Natural killer cell (primary cell): ENCODE measurements around the gene TMC5. TPM values are rescaled to one million over a fixed set of nuclear protein-coding genes. Genes with fewer than 3 reads are reported as not detected.

Experiments
- ATAC-seq, 3 donors: fragments of 150-1000 bp in 2 of 3; fragments of 200-7000 bp in 1 of 3; cut with Tn5 transposase; 1 replicate in 1 of 3; 2 replicates in 2 of 3; pipeline ENCODE4 v1.10.0; 2021; ENCODE audit warnings: mild to moderate bottlenecking in 2 of 3, moderate library complexity in 2 of 3
- DNase-seq, 2 donors: peaks; one replicate each; pipeline versions ENCODE4 v3.0.0 to v3.0.0-alpha.2; 2013 to 2021; ENCODE audit warnings: mixed read lengths in 1 of 2
- H3K27ac ChIP-seq: one replicate; pipeline ENCODE4 v1.5.1; 2013; ENCODE audit warnings: mild to moderate bottlenecking, low read length
- H3K27me3 ChIP-seq: one replicate; pipeline ENCODE4 v1.6.1; 2013; ENCODE audit warnings: low read length; ENCODE audit not compliant: control insufficient read depth, insufficient read depth
- H3K36me3 ChIP-seq: one replicate; pipeline ENCODE4 v1.6.1; 2013; ENCODE audit warnings: low read length; ENCODE audit not compliant: control insufficient read depth, insufficient read depth
- H3K4me1 ChIP-seq: one replicate; pipeline ENCODE4 v1.6.1; 2013; ENCODE audit warnings: low read length; ENCODE audit not compliant: control insufficient read depth, insufficient read depth
- H3K4me3 ChIP-seq: one replicate; pipeline ENCODE4 v1.5.1; 2013; ENCODE audit warnings: low read length
- H3K9me3 ChIP-seq: one replicate; pipeline ENCODE4 v1.6.1; 2013; ENCODE audit warnings: low read length; ENCODE audit not compliant: control insufficient read depth, insufficient read depth
- H3K27ac Mint-ChIP-seq, 2 donors: one replicate each; pipeline ENCODE4 v1.8.0; 2022; ENCODE audit warnings: mild to moderate bottlenecking in 2 of 2, mixed read lengths in 2 of 2, moderate library complexity in 1 of 2
- H3K27me3 Mint-ChIP-seq, 2 donors: one replicate each; pipeline ENCODE4 v1.8.0; 2022; ENCODE audit warnings: low read depth in 2 of 2, mixed read lengths in 2 of 2
- H3K36me3 Mint-ChIP-seq: one replicate; pipeline ENCODE4 v1.8.0; 2022; ENCODE audit warnings: mixed read lengths
- H3K4me1 Mint-ChIP-seq, 2 donors: one replicate each; pipeline ENCODE4 v1.8.0; 2022; ENCODE audit warnings: mixed read lengths in 2 of 2
- H3K4me3 Mint-ChIP-seq: one replicate; pipeline ENCODE4 v1.8.0; 2022; ENCODE audit warnings: mild to moderate bottlenecking, moderate library complexity, mixed read lengths
- H3K9me3 Mint-ChIP-seq, 2 donors: one replicate each; pipeline ENCODE4 v1.8.0; 2022; ENCODE audit warnings: mixed read lengths in 2 of 2
- CTCF ChIP-seq: fragments of 200-600 bp; IDR thresholded peaks from one replicate; pipeline ENCODE4 v1.8.0; 2022; ENCODE audit warnings: antibody characterized with exemption
- WGBS: methylation state at CpG from one replicate; pipeline ENCODE4 v1.1.7; 2013; ENCODE audit warnings: missing lambda C conversion rate; ENCODE audit not compliant: insufficient coverage; 5-methylcytosine and 5-hydroxymethylcytosine counted together
- intact Hi-C: fragments of 100-400 bp; cut with micrococcal nuclease; formaldehyde crosslinking; loops from one replicate; pipeline ENCODE4 v1.14.2; 2022
- total RNA-seq, 4 donors: library from RNA; stranded (reverse); fragments of 120-200 nt in 1 of 4; gene quantifications; one replicate each; pipeline versions ENCODE4 v1.2.3 to v1.2.4, GENCODE V29; 2013 to 2022

TMC5 gene
- total RNA-seq, 3 donors from 2014 or later (not counting 1 experiment from before 2014, with no cell fraction given) = not detected

- H3K27me3 Mint-ChIP-seq = peaks cover 0 to 12% of the 10 kb centered on the region in 2 donors
Measured at GRCh38 chr16:19450186-19450585, 32.5 kb downstream of the TMC5 start.

GRCh38 chr16:19458722-19459379 lies 41.2 kb downstream of the TMC5 start:
- intact Hi-C loops = no loop called here
- no peaks in the 10 kb centered on the region for H3K9me3 Mint-ChIP-seq
- H3K27me3 ChIP-seq = no peaks in the 10 kb centered on the region
- H3K4me1 Mint-ChIP-seq = no peaks in the 10 kb centered on the region
- H3K36me3 ChIP-seq = no peaks in the 10 kb centered on the region
- no peak for TF ChIP-seq CTCF
- H3K4me1 ChIP-seq = no peaks in the 10 kb centered on the region
- no peak overlapping the region for H3K4me3 ChIP-seq
- H3K27ac Mint-ChIP-seq = no peak overlapping the region
- H3K27me3 Mint-ChIP-seq = peaks cover 15 to 16% of the 10 kb centered on the region in 2 donors
- WGBS = 91% methylated on average over 9 of the region's 9 CpGs
- H3K36me3 Mint-ChIP-seq = no peaks in the 10 kb centered on the region
- no peak overlapping the region for H3K4me3 Mint-ChIP-seq
- no peaks in the 10 kb centered on the region for H3K9me3 ChIP-seq
- no peak for DNase-seq
- ATAC-seq = no peak
- H3K27ac ChIP-seq = no peak overlapping the region

More at GRCh38 chr16:19450186-19450585, 32.5 kb downstream of the TMC5 start:
- H3K27ac Mint-ChIP-seq = no peak overlapping the region
- H3K4me1 Mint-ChIP-seq = no peaks in the 10 kb centered on the region
- Histone ChIP-seq H3K4me3 (no peak overlapping the region), H3K27ac (no peak overlapping the region), H3K27me3 (no peaks in the 10 kb centered on the region), H3K9me3 (no peaks in the 10 kb centered on the region), H3K36me3 (no peaks in the 10 kb centered on the region), H3K4me1 (no peaks in the 10 kb centered on the region)
- WGBS = 86% methylated on average over 3 of the region's 3 CpGs
- no peak for ATAC-seq
- TF ChIP-seq CTCF = no peak
- no peak for DNase-seq
- no peak overlapping the region for H3K4me3 Mint-ChIP-seq
- no peaks in the 10 kb centered on the region for H3K9me3 Mint-ChIP-seq
- intact Hi-C loops = no loop called here
- H3K36me3 Mint-ChIP-seq = no peaks in the 10 kb centered on the region

- H3K4me1 ChIP-seq = no peaks in the 10 kb centered on the region
- Mint-ChIP-seq H3K9me3 (no peaks in the 10 kb centered on the region), H3K36me3 (no peaks in the 10 kb centered on the region), H3K27me3 (peaks cover 15 to 16% of the 10 kb centered on the region in 2 donors), H3K27ac (no peak overlapping the region), H3K4me3 (no peak overlapping the region), H3K4me1 (no peaks in the 10 kb centered on the region)
- H3K9me3 ChIP-seq = no peaks in the 10 kb centered on the region
- intact Hi-C loops = no loop called here
- DNase-seq (no peak), ATAC-seq (no peak)
- no peaks in the 10 kb centered on the region for H3K36me3 ChIP-seq
- no peak overlapping the region for H3K4me3 ChIP-seq
- TF ChIP-seq CTCF = no peak
- no peaks in the 10 kb centered on the region for H3K27me3 ChIP-seq
- 100% methylated on average over 1 of the region's 2 CpGs for WGBS
- no peak overlapping the region for H3K27ac ChIP-seq
Measured at GRCh38 chr16:19460397-19460796, 42.7 kb downstream of the TMC5 start.
